ENCODE measurements around the gene NTN1.

DNA sequence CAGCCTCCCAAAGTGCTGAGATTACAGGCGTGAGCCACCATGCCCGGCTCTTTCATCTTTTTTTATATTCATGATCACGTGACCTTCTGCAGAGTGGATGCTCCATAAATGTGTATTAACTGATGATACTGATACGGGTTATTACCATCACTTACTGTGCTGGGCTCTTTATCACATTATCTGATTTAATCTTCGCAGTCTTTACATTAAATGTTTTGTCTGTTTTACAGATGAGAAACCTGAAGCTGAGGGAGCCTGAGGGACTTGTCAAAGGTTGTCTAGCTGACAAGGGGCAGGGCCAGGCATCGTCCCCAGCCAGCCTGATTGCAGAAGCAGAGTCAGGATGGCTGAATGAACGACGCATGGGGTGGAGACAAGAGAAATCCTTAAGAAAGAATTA, 104.4 kb downstream of the NTN1 start:
- TF ChIP-seq, protein P1, sequence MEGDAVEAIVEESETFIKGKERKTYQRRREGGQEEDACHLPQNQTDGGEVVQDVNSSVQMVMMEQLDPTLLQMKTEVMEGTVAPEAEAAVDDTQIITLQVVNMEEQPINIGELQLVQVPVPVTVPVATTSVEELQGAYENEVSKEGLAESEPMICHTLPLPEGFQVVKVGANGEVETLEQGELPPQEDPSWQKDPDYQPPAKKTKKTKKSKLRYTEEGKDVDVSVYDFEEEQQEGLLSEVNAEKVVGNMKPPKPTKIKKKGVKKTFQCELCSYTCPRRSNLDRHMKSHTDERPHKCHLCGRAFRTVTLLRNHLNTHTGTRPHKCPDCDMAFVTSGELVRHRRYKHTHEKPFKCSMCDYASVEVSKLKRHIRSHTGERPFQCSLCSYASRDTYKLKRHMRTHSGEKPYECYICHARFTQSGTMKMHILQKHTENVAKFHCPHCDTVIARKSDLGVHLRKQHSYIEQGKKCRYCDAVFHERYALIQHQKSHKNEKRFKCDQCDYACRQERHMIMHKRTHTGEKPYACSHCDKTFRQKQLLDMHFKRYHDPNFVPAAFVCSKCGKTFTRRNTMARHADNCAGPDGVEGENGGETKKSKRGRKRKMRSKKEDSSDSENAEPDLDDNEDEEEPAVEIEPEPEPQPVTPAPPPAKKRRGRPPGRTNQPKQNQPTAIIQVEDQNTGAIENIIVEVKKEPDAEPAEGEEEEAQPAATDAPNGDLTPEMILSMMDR (IDR thresholded peaks at IDR 0.05) = no peak
- TF ChIP-seq POLR2A (IDR thresholded peaks at IDR 0.05) = no peak

All from ovary (tissue), 3 donors.